ENCODE measurements around the gene CDC42EP3.

- TF ChIP-seq CTCF (IDR thresholded peaks at IDR 0.05): no peak
- no peak for TF ChIP-seq POLR2AphosphoS5 (IDR thresholded peaks at IDR 0.05)
- no peak for TF ChIP-seq POLR2A (IDR thresholded peaks at IDR 0.05)
Observed at GRCh38 chr2:37679072-37679695, 7.7 kb upstream of the CDC42EP3 start.
